DMS53 (cell line): ENCODE data around the gene CPED1.

Experiments
- DNase-seq: peaks from one replicate; lab custom pipeline; 2025; lab: John Stamatoyannopoulos, UW

Gene CPED1

GRCh38 chr7:121323515-121324302 lies 335.2 kb downstream of the CPED1 start:
- DNase-seq: no peak

GRCh38 chr7:121327671-121328070 lies 339.2 kb downstream of the CPED1 start:
- DNase-seq: no peak

- DNase-seq: peak; percentile 68
These were observed 340.1 kb downstream of the CPED1 start, which contains the start of gene WNT16 for GRCh38 chr7:121328508-121329190. WNT16 (plus strand) TSS chr7:121329000; CDS start chr7:121329293, 293 bp downstream.

- peak; percentile 89 for DNase-seq
These were observed 340.9 kb downstream of the CPED1 start for GRCh38 chr7:121329191-121330052.

- DNase-seq: peak; percentile 71
These were observed 341.7 kb downstream of the CPED1 start for GRCh38 chr7:121330053-121330833.

GRCh38 chr7:121331048-121331447 lies 342.5 kb downstream of the CPED1 start:
- DNase-seq: no peak

GRCh38 chr7:121331574-121331973 lies 343.1 kb downstream of the CPED1 start:
- DNase-seq: no peak

- no peak for DNase-seq
These were observed 345.9 kb downstream of the CPED1 start for GRCh38 chr7:121334376-121334775.

- DNase-seq: no peak
These were observed 346.6 kb downstream of the CPED1 start for GRCh38 chr7:121334875-121335648.

- DNase-seq: no peak
These were observed 348.1 kb downstream of the CPED1 start for GRCh38 chr7:121336579-121336978.

- peak; percentile 57 for DNase-seq
These were observed 348.9 kb downstream of the CPED1 start for GRCh38 chr7:121337398-121337797.

GRCh38 chr7:121339082-121339481 lies 350.6 kb downstream of the CPED1 start:
- no peak for DNase-seq

- DNase-seq: no peak
These were observed 353.4 kb downstream of the CPED1 start for GRCh38 chr7:121341933-121342332.

- no peak for DNase-seq
These were observed 354.1 kb downstream of the CPED1 start for GRCh38 chr7:121342631-121343030.

- DNase-seq: no peak
These were observed 354.8 kb downstream of the CPED1 start for GRCh38 chr7:121343302-121343701.

- DNase-seq: no peak
These were observed 355.6 kb downstream of the CPED1 start for GRCh38 chr7:121344093-121344492.

- DNase-seq: no peak
These were observed 356.0 kb downstream of the CPED1 start for GRCh38 chr7:121344497-121344896.
